ENCODE results near the gene TASOR2. TPM values are rescaled to one million over a fixed set of nuclear protein-coding genes. Genes with fewer than 3 reads are reported as not detected.

TASOR2 gene
- total and polyA plus RNA-seq, 10 donors = 9.5 to 87.9 (median 65.3) TPM

DNA sequence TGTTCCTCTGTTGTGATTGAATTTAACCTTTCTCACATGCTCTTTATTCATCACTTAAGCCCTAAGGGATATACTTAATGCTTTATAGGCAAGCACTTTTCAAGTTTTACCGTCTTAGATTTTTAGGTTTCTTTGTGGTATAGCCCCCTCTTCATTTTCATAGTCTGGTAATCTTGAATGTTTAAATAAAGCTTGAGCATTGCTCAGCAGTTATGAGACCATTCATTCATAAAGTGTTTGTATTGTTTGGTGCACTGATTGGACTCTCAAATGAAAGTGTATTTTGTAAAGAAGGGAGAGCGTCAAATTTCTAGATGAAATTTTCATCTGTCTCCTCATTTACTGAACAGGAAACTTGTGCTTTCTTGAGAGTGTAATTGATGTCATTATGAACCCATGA is 25.2 kb downstream of the TASOR2 start:
- Histone ChIP-seq H3K27ac (peak overlapping the region in 5 of 8 donors; percentile 68 to 78 (median 74)), H3K4me1 (peaks cover 15 to 57% (median 36%) of the 10 kb centered on the region in 6 donors), H3K27me3 (replicated peaks in 1 of 7) (no peaks in the 10 kb centered on the region), H3K9me3 (no peaks in the 10 kb centered on the region), H3K36me3 (no peaks in the 10 kb centered on the region), H3K4me3 (no peak overlapping the region)
- TF ChIP-seq POLR2A (IDR thresholded peaks at IDR 0.05) = no peak
- TF ChIP-seq POLR2AphosphoS5 (IDR thresholded peaks at IDR 0.05) = no peak
- TF ChIP-seq, protein P1, sequence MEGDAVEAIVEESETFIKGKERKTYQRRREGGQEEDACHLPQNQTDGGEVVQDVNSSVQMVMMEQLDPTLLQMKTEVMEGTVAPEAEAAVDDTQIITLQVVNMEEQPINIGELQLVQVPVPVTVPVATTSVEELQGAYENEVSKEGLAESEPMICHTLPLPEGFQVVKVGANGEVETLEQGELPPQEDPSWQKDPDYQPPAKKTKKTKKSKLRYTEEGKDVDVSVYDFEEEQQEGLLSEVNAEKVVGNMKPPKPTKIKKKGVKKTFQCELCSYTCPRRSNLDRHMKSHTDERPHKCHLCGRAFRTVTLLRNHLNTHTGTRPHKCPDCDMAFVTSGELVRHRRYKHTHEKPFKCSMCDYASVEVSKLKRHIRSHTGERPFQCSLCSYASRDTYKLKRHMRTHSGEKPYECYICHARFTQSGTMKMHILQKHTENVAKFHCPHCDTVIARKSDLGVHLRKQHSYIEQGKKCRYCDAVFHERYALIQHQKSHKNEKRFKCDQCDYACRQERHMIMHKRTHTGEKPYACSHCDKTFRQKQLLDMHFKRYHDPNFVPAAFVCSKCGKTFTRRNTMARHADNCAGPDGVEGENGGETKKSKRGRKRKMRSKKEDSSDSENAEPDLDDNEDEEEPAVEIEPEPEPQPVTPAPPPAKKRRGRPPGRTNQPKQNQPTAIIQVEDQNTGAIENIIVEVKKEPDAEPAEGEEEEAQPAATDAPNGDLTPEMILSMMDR (IDR thresholded peaks at IDR 0.05 in 8 of 11, conservative IDR thresholded peaks at IDR 0.05 in 3 of 11) = no peak
- 68 to 79% (median 75%) methylated on average over 2 of the region's 2 CpGs for WGBS, 5 donors
- intact Hi-C loops (cut with DNase I; ENCODE audit: low total_unique reads) = no loop called here
- DNase-seq = no peak

DNA sequence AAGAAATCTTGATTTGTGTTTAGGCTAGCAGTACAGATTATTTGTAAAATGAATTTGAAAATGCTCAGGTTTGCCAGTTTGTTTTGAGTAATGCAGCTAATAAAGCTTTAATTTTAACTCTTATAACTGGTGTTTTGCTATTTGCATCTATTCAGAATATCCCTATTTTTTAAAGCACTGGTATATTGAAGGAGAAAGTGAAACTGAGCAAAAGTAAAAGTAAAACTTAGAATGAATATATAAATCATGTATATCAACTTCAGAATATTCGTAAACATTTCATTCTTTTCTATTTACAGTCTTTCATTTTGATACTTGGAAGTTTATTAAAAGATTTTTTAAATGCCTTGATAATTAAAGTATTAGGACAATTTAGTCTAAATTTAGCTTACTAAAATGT is 26.2 kb downstream of the TASOR2 start:
- no peak for DNase-seq
- H3K27me3 ChIP-seq (replicated peaks in 1 of 7) = no peaks in the 10 kb centered on the region
- H3K4me3 ChIP-seq = peak overlapping the region in 7 of 8 donors; percentile 1 to 56 (median 18)
- peak overlapping the region in 7 of 8 donors; percentile 6 to 78 (median 73) for H3K27ac ChIP-seq
- peaks cover 15 to 57% (median 36%) of the 10 kb centered on the region in 6 donors for H3K4me1 ChIP-seq
- TF ChIP-seq, protein P1 (IDR thresholded peaks at IDR 0.05 in 8 of 11, conservative IDR thresholded peaks at IDR 0.05 in 3 of 11) = no peak
- TF ChIP-seq POLR2A (IDR thresholded peaks at IDR 0.05) (no peak), POLR2AphosphoS5 (IDR thresholded peaks at IDR 0.05) (no peak)
- 5 to 15% (median 9%) methylated on average over 1 of the region's 1 CpG for WGBS, 5 donors
- intact Hi-C loops (cut with DNase I; ENCODE audit: low total_unique reads) = no loop called here
- H3K36me3 ChIP-seq = no peaks in the 10 kb centered on the region
- no peaks in the 10 kb centered on the region for H3K9me3 ChIP-seq

DNA sequence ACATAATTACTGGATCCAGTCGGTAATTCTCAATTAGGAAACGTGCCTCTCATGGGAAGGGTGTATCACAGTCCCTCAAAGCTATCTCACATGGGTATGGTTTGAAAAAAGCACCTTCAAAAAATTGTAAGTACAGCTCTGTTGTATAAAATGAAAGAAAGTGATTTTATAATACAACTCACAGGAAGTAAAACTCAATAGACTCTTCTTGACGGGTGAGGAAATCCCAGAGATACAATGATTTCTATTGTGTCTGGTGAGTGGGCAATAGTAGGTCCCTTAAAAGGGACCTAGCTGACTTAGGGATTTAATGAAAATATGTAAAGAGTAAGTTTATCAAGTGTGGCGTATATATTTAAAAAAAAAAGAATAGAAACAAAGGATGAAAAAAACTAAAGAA is 27.0 kb downstream of the TASOR2 start:
- peak overlapping the region in 7 of 8 donors; percentile 1 to 56 (median 18) for H3K4me3 ChIP-seq
- WGBS, 5 donors = 36 to 48% (median 44%) methylated on average over 4 of the region's 4 CpGs
- TF ChIP-seq, protein P1 (IDR thresholded peaks at IDR 0.05 in 8 of 11, conservative IDR thresholded peaks at IDR 0.05 in 3 of 11) = no peak
- TF ChIP-seq POLR2A (IDR thresholded peaks at IDR 0.05) = no peak
- no peak for TF ChIP-seq POLR2AphosphoS5 (IDR thresholded peaks at IDR 0.05)
- intact Hi-C loops (cut with DNase I; ENCODE audit: low total_unique reads) = no loop called here
- no peaks in the 10 kb centered on the region for H3K9me3 ChIP-seq
- no peaks in the 10 kb centered on the region for H3K36me3 ChIP-seq
- H3K27me3 ChIP-seq (replicated peaks in 1 of 7) = no peaks in the 10 kb centered on the region
- no peak for DNase-seq
- H3K27ac ChIP-seq = peak overlapping the region in 7 of 8 donors; percentile 6 to 78 (median 73)
- H3K4me1 ChIP-seq = peaks cover 15 to 57% (median 36%) of the 10 kb centered on the region in 6 donors

DNA sequence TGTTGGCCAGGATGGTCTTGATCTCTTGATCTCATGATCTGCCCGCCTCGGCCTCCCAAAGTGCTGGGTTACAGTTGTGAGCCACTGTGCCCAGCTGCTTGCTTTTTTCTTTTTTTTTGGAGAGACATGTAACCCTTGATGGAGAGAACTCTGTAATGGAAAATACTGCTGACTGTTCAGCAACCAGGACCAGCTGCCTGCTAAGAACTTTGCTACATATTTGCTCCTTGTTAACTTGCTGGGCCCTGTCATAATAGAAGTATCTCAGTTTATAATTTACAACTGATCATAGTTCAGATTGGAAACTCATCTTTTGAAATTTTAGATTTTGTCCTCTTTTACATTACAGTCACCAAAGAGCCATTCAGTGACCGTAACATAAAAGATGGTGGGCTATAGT is 34.9 kb downstream of the TASOR2 start:
- Histone ChIP-seq H3K36me3 (peaks cover 0 to 45% (median 24%) of the 10 kb centered on the region in 6 donors), H3K4me1 (peaks cover 0 to 4% (median 0%) of the 10 kb centered on the region in 6 donors), H3K9me3 (no peaks in the 10 kb centered on the region), H3K4me3 (no peak overlapping the region), H3K27ac (no peak overlapping the region), H3K27me3 (replicated peaks in 1 of 7) (no peaks in the 10 kb centered on the region)
- DNase-seq = no peak
- no peak for TF ChIP-seq POLR2A (IDR thresholded peaks at IDR 0.05)
- no peak for TF ChIP-seq POLR2AphosphoS5 (IDR thresholded peaks at IDR 0.05)
- TF ChIP-seq, protein P1 (IDR thresholded peaks at IDR 0.05 in 8 of 11, conservative IDR thresholded peaks at IDR 0.05 in 3 of 11) = no peak
- WGBS, 5 donors = 95 to 98% (median 96%) methylated on average over 3 of the region's 3 CpGs
- intact Hi-C loops (cut with DNase I; ENCODE audit: low total_unique reads) = no loop called here

Data from spleen (tissue), 11 donors.